Activated CD8-positive, alpha-beta memory T cell treated with anti-CD3 and anti-CD28 coated beads for 48 hours (primary cell): ENCODE measurements around the gene RPS2.

Experiments used
- DNase-seq, 3 experiments: peaks; one replicate each; pipeline ENCODE4 v3.0.0-alpha.2; 2020; ENCODE audit warnings: low read depth in 2 of 3, low spot score in 2 of 3

RPS2 gene

GRCh38 chr16:1982991-1983543 is 18.4 kb upstream of the RPS2 start:
- no peak for DNase-seq

- no peak for DNase-seq
Observed at GRCh38 chr16:1982013-1982433, 17.4 kb upstream of the RPS2 start.

- no peak for DNase-seq
Observed at GRCh38 chr16:1981398-1981836, 16.8 kb upstream of the RPS2 start, which contains the start of gene NOXO1. TSS of gene NOXO1 (minus strand) at chr16:1981469. CDS start at chr16:1981179, 290 bp downstream.

- DNase-seq: no peak
Observed at GRCh38 chr16:1980770-1981087, 16.1 kb upstream of the RPS2 start.

- no peak for DNase-seq
Observed at GRCh38 chr16:1980030-1980769, 15.6 kb upstream of the RPS2 start.

GRCh38 chr16:1979271-1980029 is 14.8 kb upstream of the RPS2 start:
- no peak for DNase-seq

GRCh38 chr16:1978476-1979120 is 14.0 kb upstream of the RPS2 start:
- no peak for DNase-seq

GRCh38 chr16:1977875-1978268 is 13.2 kb upstream of the RPS2 start:
- no peak for DNase-seq

GRCh38 chr16:1976951-1977874 is 12.6 kb upstream of the RPS2 start:
- no peak for DNase-seq

- DNase-seq: no peak
Observed at GRCh38 chr16:1976216-1976520, 11.5 kb upstream of the RPS2 start.

- DNase-seq: no peak
Observed at GRCh38 chr16:1975432-1976215, 11.0 kb upstream of the RPS2 start.

- no peak for DNase-seq
Observed at GRCh38 chr16:1974157-1975070, 9.8 kb upstream of the RPS2 start.

- no peak for DNase-seq
Observed at GRCh38 chr16:1973461-1974156, 9.0 kb upstream of the RPS2 start.

GRCh38 chr16:1972490-1972877 is 7.9 kb upstream of the RPS2 start:
- DNase-seq: no peak

GRCh38 chr16:1971796-1972489 is 7.3 kb upstream of the RPS2 start, which contains the start of gene TBL3:
TSS of gene TBL3 (plus strand) at chr16:1972053. CDS start at chr16:1972165, 112 bp downstream.
- DNase-seq: peak; percentile 96 to 98 (median 97)

GRCh38 chr16:1968146-1968953 is 3.7 kb upstream of the RPS2 start:
- DNase-seq: no peak

- no peak for DNase-seq
Observed at GRCh38 chr16:1966460-1966859, 1.8 kb upstream of the RPS2 start, which contains the start of gene RNF151. TSS of gene RNF151 (plus strand) at chr16:1966856. CDS start at chr16:1966882, 26 bp downstream.
